Measurements from ENCODE around the gene MGAT4D. TPM values are rescaled to one million over a fixed set of nuclear protein-coding genes. Genes with fewer than 3 reads are reported as not detected.

MGAT4D gene
- total and polyA plus RNA-seq, 4 donors, result not detected

Other genes starting within 250 kb of the MGAT4D start
- 10 to 100 TPM; 22.4 to 22.7 TPM for gene SCOC, start 124.6 kb downstream of the MGAT4D start, total RNA-seq
- 10 to 100 TPM; 31.7 to 35.0 TPM for gene SCOC, start 124.6 kb downstream of the MGAT4D start, polyA plus RNA-seq
- 1 to 10 TPM; 3.7 to 8.2 TPM for gene CLGN, start 70.6 kb downstream of the MGAT4D start, total RNA-seq
- 1 to 10 TPM; 1.0 to 6.4 TPM for gene CLGN, start 70.6 kb downstream of the MGAT4D start, polyA plus RNA-seq
- 10 to 100 TPM; 18.5 to 20.0 TPM for gene ELMOD2, start 25.9 kb upstream of the MGAT4D start, total RNA-seq
- gene ELMOD2, start 25.9 kb upstream of the MGAT4D start, polyA plus RNA-seq, result 10 to 100 TPM in 1 of 2 donors, 1 to 10 TPM in 1; 6.6 to 13.0 TPM
- not detected for gene UCP1, start 70.7 kb upstream of the MGAT4D start, total RNA-seq
- not detected for gene UCP1, start 70.7 kb upstream of the MGAT4D start, polyA plus RNA-seq